Vagina (tissue), 2 donors: Measurements from ENCODE around the gene NAALADL1.

ENCODE experiments used
- CTCF ChIP-seq, 3 experiments: fragments of 450-650 bp in 2 of 3; fragments of 200-600 bp in 1 of 3; sonication (generic) in 1 of 3; IDR thresholded peaks; one replicate each; pipeline ENCODE4 v1.5.1; 2017 to 2019; ENCODE audit warnings: antibody characterized with exemption in 3 of 3, mild to moderate bottlenecking in 2 of 3, moderate library complexity in 2 of 3
- POLR2A ChIP-seq, 2 donors: fragments of 450-650 bp; IDR thresholded peaks; one replicate each; pipeline ENCODE4 v1.6.1; 2017; ENCODE audit warnings: antibody characterized with exemption in 2 of 2, mild to moderate bottlenecking in 2 of 2, moderate library complexity in 2 of 2

DNA sequence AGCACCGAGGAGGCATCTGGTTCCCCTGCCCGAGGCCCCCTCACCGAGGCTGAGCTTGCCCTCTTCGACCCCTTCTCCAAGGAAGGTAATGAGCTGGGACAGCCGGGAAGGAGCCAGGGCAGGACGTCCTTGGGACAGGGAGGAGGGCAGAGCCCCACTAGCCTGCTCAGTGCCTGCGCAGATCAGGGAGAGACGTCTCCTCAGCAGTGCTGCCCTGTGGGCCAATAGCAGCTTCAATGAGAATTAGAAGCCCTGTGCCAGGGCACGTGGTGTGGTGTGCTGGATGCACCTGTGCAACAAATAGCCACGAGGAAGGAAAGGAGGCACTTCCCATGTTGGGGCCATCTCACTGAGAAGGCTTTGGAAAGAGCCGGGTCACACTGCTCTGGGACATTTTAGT, 22.8 kb downstream of the NAALADL1 start:
- no peak for TF ChIP-seq CTCF (IDR thresholded peaks at IDR 0.05)
- no peak for TF ChIP-seq POLR2A (IDR thresholded peaks at IDR 0.05)
